ENCODE data around the gene CD69. TPM values are rescaled to one million over a fixed set of nuclear protein-coding genes. Genes with fewer than 3 reads are reported as not detected.

The CD69 gene
- total RNA-seq, 1 experiment from 2014 or later: not detected

GRCh38 chr12:9710584-9711375 is 49.9 kb downstream of the CD69 start:
- Histone ChIP-seq H3K79me2 (ENCODE audit: insufficient read depth, low read length) (no peaks in the 10 kb centered on the region), H3K23ac (ENCODE audit: insufficient read length, low read depth, low read length) (no peak overlapping the region), H3T11ph (ENCODE audit: low read length) (no peak overlapping the region), H2AK5ac (ENCODE audit: insufficient read length, low read length) (no peak overlapping the region), H4K91ac (ENCODE audit: insufficient read length, low read depth, low read length) (no peak overlapping the region), H3K23me2 (ENCODE audit: insufficient read length, low read depth, low read length, poor library complexity, severe bottlenecking) (no peaks in the 10 kb centered on the region), H2AFZ (ENCODE audit: low read length) (no peak overlapping the region), H3K79me1 (ENCODE audit: insufficient read depth, low read depth, low read length, poor library complexity, severe bottlenecking) (no peaks in the 10 kb centered on the region), H3K4me2 (ENCODE audit: insufficient read depth, insufficient read length, low read length) (no peak overlapping the region), H2BK20ac (ENCODE audit: low read depth, low read length, poor library complexity, severe bottlenecking) (no peak overlapping the region), H2BK5ac (ENCODE audit: insufficient read length, low read length) (no peak overlapping the region), H3K4ac (ENCODE audit: low read depth, low read length) (no peak overlapping the region), H4K20me1 (ENCODE audit: control insufficient read depth, insufficient read depth, insufficient read length) (no peaks in the 10 kb centered on the region), H3K9me3 (ENCODE audit: control insufficient read depth, low read depth, low read length) (no peaks in the 10 kb centered on the region), H3K56ac (ENCODE audit: insufficient read length, low read depth, low read length) (no peak overlapping the region), H2BK120ac (ENCODE audit: low read depth, low read length, poor library complexity, severe bottlenecking) (no peak overlapping the region), H2BK15ac (ENCODE audit: low read depth, low read length) (no peak overlapping the region), H3K4me1 (ENCODE audit: insufficient read depth, low read length) (no peaks in the 10 kb centered on the region), H4K8ac (replicated peaks; ENCODE audit: insufficient read length, low read depth, low read length) (no peak overlapping the region), H3K27ac (ENCODE audit: insufficient read length, low read depth, low read length) (no peak overlapping the region), H4K5ac (ENCODE audit: insufficient read length, low read depth, low read length) (no peak overlapping the region), H3K18ac (ENCODE audit: insufficient read length, low read depth, low read length) (no peak overlapping the region), H3K14ac (ENCODE audit: insufficient read depth, low read length) (no peak overlapping the region), H2BK12ac (ENCODE audit: insufficient read length, low read depth, low read length) (no peak overlapping the region), H3K27me3 (ENCODE audit: insufficient read depth, low read length) (no peaks in the 10 kb centered on the region), H3K9ac (ENCODE audit: extremely low read depth, insufficient read length, low read length) (no peak overlapping the region)
- no CpG with 5 or more reads among the region's 3 CpGs for WGBS (ENCODE audit: extremely low coverage, insufficient read length, low lambda C conversion rate)
- H3K27me3 Mint-ChIP-seq (ENCODE audit: low read depth): no peaks in the 10 kb centered on the region
- no peak; the same call in 2 of the 3 replicates for TF ChIP-seq CTCF (conservative IDR thresholded peaks at IDR 0.05)
- peaks cover 4 to 9% of the 10 kb centered on the region in 2 experiments; a peak in 3 of 4 replicates for H3K4me1 Mint-ChIP-seq
- no peak for DNase-seq
- H3K9me3 Mint-ChIP-seq: peaks cover 0 to 2% of the 10 kb centered on the region in 2 experiments; a peak in 1 of 5 replicates
- peak overlapping the region in 1 of 3 experiments; percentile 15; a peak in 1 of 7 replicates for H3K27ac Mint-ChIP-seq
- no peak overlapping the region for H3K4me3 Mint-ChIP-seq
- no peaks in the 10 kb centered on the region; a peak in 2 of 7 replicates for H3K36me3 Mint-ChIP-seq (ENCODE audit: insufficient read depth in 1 of 3, low read depth in 3 of 3)

Data from H9 (cell line).